GM21737 (cell line): ENCODE results near the gene TCF12.
"Not testable (repeated sequence)": the region's sequence is repeated elsewhere in the genome, so short reads cannot be mapped to it uniquely, and the experiment has no call there.

Experiments used
- ATAC-seq: cut with Tn5 transposase; IDR thresholded peaks from one replicate; pipeline ENCODE4 v1.9.1; 2021; ENCODE audit warnings: mild to moderate bottlenecking, moderate library complexity; ENCODE audit not compliant: unreplicated experiment

Gene TCF12

DNA sequence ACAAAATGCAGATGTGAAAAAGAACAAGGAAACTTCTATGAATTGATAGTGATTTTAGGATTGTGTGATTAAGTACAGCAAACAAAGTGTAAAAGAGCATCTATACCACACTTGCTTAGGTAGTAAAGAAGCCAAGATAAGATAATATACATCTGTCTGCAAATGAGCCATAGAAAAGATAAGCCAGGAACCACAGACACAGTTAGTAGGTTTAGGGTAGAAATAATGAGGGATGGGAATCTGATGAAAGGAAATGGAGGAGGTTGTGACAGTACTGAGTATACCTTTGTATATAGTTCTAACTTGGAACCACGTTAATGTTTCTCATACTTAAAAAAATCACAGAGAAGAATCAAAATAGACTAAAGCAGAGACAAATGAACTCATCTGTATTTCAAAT lies 54.0 kb downstream of the TCF12 start:
- no peak for ATAC-seq

DNA sequence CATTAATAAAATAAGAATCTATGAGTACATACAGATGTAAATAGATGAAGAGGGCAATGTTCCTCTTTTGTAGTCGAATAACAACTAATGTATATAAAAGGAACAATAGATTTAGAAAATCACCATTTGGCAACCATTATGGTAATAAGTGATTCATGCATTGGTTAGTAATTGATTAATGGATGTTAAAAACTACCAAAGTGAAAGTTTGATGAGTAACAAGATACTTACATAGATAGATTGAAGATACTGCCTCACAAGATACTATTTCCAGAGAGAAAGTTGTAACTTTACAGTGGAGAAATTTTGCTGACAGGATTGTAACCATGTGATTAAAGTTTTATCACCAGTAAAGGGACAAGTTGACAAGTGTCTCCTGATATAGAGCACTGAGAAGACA lies 55.0 kb downstream of the TCF12 start:
- no peak for ATAC-seq

DNA sequence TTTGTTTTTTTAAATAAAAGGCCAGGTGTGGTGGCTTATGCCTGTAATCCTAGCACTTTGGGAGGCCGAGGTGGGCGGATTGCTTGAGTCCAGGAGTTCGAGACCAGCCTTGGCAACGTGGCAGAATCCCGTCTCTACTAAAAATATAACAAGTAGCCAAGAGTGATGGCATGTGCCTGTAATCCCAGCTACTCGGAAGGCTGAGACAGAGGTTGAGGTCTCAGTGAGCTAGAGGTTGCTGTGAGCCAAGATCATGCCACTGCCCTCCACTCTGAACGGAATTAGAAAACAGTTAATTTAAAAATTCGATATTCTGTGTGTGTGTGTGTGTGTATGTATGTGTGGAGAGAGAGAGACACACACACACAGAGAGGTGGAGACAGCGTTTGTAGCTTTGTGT lies 58.8 kb downstream of the TCF12 start:
- ATAC-seq: no peak

DNA sequence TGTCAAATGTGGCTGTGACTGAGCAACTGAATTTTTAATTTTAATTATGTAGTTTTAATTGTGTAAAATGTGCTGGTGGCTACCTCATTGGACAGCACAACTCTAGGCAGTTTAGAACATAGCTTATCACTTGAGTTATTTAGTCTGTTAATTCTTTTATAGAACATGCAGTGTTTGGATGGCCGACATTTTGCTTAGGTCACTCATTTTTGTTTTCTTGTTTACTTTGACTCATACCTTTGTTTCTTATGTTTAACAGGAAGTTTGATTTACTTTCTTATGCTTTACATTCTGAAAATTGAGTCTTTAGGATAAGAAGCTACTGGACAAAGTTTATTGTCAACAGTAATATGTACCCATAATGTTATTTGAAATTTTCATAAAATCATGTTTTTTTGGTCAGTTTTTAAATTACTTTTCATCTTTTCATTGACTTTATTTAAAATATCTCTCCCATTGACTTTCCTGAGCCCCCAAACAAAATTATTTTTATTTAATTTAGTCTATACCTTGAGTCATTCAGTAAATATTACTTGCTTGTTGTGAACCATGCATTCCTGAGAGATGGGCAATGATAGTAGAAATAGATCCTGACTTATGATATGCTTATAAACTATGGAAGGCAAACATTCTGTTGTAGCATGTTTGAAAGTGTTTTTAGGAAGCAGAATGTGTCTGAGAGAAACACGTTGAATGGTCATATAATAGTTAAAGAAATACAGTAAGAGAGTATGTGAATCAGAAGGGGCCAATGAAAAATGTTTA lies 60.6 kb downstream of the TCF12 start:
- ATAC-seq: no peak

DNA sequence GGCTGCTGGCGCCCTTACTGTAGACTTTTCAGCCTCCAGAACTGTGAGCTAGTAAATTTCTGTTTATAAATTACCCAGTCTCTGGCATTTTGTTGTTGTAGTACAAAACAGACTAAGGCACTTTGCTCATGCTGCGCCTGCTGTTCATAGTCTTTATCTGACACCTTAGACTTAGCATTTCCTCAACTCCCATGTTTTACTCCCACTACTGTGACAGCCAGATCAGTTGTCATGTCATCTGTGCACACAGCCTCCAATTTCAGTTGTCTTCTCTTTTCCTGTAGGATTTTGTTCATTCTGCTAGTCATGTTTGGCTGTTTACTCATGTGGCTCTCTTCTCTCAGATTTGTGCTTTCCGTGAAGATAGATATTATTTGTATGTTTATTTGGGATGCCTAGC lies 62.0 kb downstream of the TCF12 start:
- no peak for ATAC-seq

DNA sequence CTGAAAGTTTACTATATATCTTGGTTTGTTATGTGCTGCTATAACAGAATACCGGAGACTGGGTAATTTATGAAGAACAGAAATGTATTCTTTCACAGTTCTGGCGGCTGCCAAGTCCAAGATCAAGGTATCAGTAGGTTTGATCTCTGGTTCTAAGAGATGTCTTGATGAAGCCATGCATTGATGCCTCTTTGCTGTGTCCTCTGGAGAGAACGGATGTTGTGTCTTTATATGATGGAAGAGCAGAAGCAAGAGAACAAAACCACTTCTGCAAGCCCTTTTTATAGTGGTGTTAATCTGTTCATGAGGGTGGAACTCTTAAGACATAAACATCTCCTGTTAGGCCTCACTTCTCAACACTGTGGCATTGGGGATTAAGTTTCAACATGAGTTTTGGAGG lies 62.7 kb downstream of the TCF12 start:
- ATAC-seq: no peak

DNA sequence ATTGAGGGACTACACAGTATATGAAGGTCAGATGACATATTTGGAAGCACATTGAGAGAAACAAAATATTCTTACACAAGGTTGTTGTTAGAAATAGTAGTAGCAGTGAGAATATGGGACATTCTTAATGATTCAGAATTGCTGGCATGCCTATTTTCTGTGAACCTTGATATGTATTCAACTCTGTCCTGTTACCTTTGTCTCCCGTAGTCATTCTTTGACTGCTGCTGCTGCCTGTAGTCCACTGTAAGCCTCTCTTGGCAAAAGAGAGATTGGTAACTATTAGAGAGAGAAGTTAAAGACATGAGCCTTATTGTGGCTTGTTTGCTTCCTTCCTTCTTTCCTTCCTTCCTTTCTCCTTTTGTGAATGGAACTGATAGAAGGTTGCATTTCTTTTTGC lies 64.5 kb downstream of the TCF12 start:
- no peak for ATAC-seq

DNA sequence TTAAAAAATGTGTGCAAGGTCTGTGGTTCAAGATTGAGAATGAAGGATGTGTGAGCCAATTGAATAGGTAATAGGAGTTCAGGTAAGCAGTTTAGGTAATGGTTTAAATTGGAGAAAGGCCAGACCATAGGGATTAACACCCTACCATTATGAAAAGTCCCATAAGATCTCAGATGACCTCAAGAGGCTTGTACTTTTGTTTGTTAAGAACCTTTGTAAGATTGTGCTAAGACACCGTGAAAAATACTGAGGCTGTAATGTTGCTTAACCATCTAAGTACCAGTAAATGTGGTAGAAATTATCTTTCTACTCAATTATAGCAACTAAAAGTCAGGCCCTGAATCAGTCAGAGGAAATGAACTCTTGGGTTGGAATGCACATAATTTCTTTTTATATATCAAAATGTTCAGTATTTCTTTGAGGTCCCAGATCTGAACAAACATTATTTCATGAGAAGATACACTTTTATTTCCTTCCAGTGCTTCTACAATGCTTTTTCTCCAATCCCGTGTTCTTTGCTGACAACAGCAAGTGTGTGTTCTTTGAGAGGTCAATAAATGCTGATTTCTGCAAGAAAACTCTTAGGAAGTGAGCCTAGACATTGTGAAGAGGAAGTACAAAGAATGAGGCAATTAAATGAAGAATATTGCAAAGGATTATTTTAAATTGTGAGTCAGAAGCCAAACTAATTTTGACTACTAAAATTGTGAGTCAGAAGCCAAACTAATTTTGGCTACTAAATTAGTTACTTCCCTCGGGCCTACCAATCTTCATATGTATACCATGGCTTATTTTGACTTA lies 66.4 kb downstream of the TCF12 start:
- no peak for ATAC-seq

DNA sequence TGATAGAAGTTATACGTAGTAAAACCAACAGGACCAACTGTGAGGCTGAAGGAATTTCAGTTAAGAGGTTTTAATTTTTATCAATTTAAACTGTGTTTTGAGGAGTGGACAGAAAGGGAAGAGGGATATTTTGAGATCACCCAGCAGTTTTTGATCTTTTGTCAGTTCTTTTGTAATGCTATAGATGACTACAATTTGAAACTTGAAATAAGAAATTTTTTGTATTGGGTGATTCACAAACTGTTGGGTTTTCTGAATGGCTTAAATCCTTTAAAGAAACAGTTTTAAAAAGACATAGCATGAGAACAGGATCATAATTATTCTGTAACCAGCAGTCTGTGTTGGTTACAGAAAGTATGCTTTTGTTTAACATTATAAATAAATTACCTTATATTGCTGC lies 67.4 kb downstream of the TCF12 start:
- no peak for ATAC-seq

DNA sequence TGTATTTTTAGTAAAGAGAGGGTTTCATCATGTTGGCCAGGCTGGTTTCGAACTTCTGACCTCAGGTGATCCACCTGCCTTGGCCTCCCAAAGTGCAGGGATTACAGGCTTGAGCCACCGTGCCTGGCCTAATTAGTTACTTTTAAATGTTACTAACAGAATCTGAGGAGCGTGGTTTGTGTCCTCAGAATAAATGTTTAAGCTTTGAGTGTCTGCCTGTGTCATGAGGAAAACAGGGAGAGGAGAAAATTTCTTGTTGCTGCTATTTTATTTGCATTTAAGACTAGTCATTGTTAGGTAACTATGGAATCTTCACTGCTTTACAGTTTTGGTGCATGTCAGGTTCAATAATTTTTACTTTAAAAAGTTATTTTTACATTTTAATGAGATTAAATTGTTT lies 68.8 kb downstream of the TCF12 start:
- no peak for ATAC-seq

DNA sequence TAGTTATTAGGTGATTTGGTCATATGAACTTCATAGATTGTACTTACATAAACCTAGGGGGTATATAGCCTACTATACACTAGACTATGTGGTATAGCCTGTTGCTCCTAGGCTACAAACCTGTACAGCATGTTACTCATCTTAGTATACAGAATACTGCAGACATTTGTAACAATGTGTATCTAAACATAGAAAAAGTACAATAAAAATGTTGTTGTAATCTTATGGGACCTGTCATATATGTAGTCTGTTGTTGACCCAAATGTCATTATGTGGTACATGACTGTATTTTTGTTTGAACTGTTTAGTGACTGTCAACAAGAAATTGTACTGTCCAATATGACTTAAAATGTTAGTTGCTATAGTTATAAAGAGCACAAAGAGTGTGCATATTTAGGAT lies 69.8 kb downstream of the TCF12 start:
- ATAC-seq: no peak

DNA sequence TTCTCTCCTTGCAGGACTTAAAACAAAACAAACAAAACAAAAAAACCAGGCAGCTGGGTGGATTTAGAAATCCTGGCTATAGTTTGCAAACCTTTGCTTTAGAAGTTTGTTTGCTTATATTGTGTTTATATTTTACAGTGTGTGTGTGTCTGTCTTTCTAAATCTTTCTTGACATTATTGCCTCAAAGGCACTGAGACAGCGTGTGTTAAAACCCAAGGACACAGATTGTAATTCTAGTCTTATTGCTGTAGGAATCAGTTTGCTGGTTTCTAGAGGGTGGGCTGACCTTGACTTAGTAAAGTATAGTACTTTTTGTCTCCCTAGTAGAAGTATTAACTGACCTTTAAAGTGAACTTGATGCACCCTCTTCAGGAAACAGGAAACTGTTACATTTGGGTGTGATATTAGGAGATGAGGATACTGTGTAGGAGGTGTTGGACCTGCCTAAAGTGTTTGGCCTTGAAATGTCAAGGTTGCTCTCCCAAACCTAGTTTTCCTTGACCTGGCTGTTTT lies 71.0 kb downstream of the TCF12 start:
- no peak for ATAC-seq

DNA sequence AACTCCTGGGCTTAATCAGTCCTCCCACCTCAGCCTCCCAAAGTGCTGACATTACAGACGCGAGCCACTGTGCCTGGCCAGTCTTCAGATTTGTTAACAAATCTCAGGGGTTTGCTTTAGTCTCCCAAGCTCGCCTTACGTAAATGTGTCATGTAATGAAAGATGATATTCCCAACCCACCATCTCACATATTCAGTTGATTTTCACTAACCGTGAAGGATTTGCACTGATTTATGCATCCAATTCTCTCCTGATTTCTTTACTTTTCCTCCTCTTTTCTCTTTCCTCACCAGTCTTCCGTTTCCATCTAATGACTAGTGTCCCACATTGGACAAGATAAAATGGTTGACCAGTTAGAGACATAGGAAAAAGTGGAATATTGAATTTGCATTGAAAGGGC lies 72.6 kb downstream of the TCF12 start:
- ATAC-seq: no peak

DNA sequence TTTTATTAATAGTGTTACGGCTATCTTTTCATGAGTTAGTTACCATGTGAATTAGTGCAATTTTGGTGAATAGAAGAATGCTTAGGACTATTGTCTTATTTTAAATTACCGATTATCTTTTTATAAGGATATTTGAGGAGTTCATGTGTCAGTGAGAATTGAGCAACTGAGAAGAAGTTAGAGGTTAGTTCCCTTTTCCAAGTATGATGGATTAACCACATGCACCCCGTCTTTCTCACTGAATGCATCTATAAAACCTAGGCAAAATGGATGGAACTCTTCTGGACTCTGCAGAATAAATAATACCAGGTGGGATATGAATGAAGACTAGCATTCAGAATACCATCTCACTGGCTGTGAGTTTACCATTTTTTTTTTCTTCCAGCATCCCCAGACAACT lies 74.3 kb downstream of the TCF12 start:
- ATAC-seq: no peak

DNA sequence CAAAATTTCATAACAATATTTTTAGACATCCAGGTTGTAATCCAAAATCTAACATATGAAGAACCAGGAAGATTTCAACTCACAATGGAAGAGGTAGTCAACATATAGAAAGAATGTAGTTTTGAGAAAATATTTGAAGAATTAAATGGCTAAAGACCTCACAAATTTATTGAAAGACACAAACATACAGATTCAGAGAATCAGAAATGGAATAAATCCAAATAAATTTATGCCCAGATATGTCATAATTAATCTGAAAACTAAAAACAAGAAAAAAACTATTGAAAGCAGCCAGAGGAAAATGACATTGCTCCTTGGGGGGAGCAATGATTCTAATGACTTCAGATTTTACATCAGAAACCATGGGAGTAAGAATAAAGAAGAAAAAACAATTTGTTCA lies 75.8 kb downstream of the TCF12 start:
- no peak for ATAC-seq

DNA sequence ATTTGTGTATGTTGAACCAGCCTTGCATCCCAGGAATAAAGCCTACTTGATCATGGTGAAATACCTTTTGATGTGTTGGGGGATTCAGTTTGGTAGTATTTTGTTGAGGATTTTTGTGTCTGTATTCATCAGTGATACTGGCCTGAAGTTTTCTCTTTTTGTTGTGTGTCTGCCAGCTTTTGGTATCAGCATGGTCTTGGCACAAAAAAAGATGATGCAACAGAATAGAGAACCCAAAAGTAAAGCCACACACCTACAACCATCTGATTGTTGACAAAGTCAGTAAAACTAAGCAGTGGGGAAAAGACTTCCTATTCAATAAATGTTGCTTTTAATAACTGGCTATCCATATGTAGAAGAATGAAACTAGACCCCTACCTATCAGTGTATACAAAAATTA lies 77.6 kb downstream of the TCF12 start:
- ATAC-seq: no peak

DNA sequence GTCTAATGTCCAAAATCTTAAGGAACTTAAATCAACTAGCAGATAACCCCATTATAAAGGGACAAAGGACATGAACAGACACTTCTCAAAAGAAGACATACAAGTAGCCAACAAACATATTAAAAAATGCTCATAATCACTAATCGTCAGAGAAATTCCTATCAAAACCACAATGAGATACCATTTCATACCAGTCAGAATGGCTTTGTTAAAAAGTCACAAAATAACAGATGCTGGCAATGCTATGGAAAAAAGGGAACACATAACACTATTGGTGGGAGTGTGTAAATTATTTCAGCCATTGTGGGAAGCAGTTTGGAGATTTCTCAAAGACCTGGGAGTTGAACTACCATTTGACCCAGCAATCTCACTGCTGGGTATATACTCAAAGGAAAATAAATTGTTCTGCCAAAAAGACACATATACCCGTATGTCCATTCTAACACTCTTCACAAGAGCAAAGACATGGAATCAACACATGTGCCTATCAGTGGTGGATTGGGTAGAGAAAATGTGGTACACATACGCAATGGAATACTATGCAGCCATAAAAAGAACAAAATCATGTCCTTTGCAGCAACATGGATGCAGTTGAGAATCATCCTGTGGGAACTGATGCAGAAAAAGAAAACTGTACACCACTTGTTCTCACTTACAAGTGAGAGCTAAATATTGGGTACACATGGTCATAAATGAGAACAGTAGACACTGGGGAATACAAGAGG lies 78.5 kb downstream of the TCF12 start:
- ATAC-seq: no peak

DNA sequence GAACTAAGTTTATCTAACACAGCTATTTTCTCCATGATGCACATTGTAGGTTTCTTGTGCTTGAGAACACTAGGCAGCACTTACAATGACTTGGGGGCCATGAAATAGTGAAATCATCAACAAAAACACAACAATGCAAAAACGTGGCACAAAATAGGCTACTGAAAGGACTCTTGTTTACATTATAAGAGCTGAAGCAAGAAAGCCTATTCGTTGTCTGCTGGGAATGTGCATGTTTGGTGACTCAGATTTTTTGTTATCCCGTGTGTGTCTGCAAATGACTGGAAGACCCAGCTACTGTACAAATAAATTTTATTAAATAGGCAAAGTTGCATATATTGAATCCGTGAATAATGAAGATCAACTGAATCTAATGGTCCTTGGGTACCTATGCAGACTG lies 85.0 kb downstream of the TCF12 start:
- no peak for ATAC-seq

DNA sequence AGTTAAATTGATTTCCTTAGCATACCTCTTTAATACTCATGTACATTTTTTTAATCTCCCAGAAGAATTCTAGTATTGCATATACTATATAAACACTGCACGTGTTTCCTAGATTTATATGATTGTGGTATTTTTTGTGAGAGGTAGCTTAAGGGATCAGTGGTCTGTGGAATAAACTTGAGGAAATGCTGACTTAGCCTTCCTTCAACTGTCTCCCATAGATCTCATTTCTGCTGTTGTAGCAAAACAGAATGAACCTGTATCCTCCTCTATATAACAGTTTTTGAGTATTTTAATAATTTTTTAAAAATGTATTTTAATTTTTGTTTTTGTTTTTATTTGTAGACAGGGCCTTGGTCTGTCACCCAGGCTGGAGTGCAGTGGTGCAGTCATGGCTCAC lies 86.8 kb downstream of the TCF12 start:
- no peak for ATAC-seq

DNA sequence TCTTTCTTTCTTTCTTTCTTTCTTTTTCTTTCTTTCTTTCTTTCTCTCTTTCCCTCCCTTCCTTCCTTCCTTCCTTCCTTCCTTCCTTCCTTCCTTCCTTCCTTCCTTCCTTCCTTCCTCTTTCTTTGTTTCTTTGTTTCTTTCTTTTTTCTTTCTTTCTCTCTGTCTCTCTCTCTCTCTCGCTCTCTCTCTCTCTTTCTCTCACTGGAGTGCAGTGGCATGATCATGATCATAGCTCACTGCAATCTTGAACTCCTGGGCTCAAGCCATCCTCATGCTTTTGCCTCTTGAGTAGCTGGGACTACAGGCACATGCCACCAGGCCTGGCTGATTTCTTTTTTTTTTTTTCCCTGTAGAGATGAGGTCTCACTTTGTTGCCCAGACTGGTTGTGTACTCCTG lies 89.4 kb downstream of the TCF12 start:
- not testable (repeated sequence) for ATAC-seq

DNA sequence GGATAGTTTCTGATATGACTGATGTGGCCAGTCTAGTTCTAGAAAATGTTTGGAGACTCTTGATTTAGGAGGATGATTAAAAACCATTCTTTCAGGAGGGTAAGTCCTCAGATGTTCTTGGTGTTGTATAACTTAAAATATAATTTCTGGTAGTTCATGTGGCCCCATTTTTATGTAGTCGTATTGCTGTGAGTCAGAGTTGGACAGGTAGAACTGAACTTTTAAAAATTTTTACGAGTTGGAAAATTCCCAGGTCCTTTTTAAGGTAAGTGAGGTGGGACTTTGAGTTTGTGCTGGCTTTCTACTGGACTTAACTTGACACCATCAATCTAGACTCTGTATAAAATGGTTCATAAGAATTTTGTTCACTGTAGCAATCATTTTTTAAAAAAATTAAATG lies 92.3 kb downstream of the TCF12 start:
- no peak for ATAC-seq

DNA sequence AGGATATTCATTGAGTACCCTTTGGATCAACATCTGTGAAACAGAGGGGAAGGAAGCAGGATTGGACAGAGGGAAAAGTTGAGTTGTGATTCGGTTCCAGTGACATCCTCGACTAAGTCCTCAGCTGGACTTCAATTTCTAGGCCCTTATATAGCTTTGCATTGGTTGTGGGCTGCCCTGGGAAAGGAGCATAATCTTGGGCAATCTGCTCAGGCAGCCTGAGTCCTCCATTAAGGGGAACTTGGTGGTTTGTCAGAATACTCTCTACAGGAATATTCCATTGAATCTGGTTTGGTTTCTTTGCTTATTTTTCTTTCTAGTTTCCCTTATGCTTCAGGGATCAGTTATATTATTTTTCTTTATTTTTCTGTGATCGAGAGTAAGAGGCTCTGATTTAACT lies 94.1 kb downstream of the TCF12 start:
- ATAC-seq: no peak
